Activated CD8-positive, alpha-beta memory T cell treated with anti-CD3 and anti-CD28 coated beads, Interleukin-2, amount 10 ng/mL, durations not matched to agents 7 days and 5 days (primary cell): Measurements from ENCODE around the gene RAB3GAP1. TPM values are rescaled to one million over a fixed set of nuclear protein-coding genes. Genes with fewer than 3 reads are reported as not detected.

ENCODE experiments used
- ATAC-seq: fragments of 150-1000 bp; cut with Tn5 transposase; one replicate; pipeline ENCODE4 v1.10.0; 2021; ENCODE audit warnings: moderate library complexity
- CTCF ChIA-PET: fragments of 350-600 bp; sonication (Branson Sonifier 250); formaldehyde crosslinking; loops from one replicate; lab custom pipeline; 2021; ENCODE audit warnings: antibody characterized with exemption; lab: Charles Lee
- DNase-seq: peaks from one replicate; pipeline ENCODE4 v3.0.0-alpha.2; 2020
- H3K27ac Mint-ChIP-seq: one replicate; pipeline ENCODE4 v1.8.0; 2021; ENCODE audit warnings: mild to moderate bottlenecking, mixed read lengths
- H3K27me3 Mint-ChIP-seq: one replicate; pipeline ENCODE4 v1.8.0; 2021; ENCODE audit warnings: mixed read lengths
- H3K36me3 Mint-ChIP-seq: one replicate; pipeline ENCODE4 v1.8.0; 2021; ENCODE audit warnings: mild to moderate bottlenecking, mixed read lengths
- H3K4me1 Mint-ChIP-seq: one replicate; pipeline ENCODE4 v1.8.0; 2021; ENCODE audit warnings: mixed read lengths
- H3K4me3 Mint-ChIP-seq: one replicate; pipeline ENCODE4 v1.8.0; 2021; ENCODE audit warnings: mild to moderate bottlenecking, moderate library complexity, mixed read lengths
- H3K9me3 Mint-ChIP-seq: one replicate; pipeline ENCODE4 v1.8.0; 2022; ENCODE audit warnings: low read depth, mixed read lengths
- total RNA-seq, 2 experiments: library from RNA; stranded (reverse); gene quantifications; one replicate each; pipeline ENCODE4 v1.2.3, GENCODE V29; 2021

The RAB3GAP1 gene
- 10 to 100 TPM; 13.9 to 33.2 TPM for total RNA-seq

- Mint-ChIP-seq H3K9me3 (no peaks in the 10 kb centered on the region), H3K36me3 (peaks cover 19% of the 10 kb centered on the region), H3K27me3 (peaks cover 5% of the 10 kb centered on the region), H3K4me1 (peaks cover 41% of the 10 kb centered on the region), H3K4me3 (peak within 1 kb of the TSS; percentile 91), H3K27ac (peak within 1 kb of the TSS; percentile 99)
- CTCF ChIA-PET, result no interaction called here
- peak; percentile 84 for ATAC-seq
- DNase-seq, result peak; percentile 96
These were observed at the start of gene RAB3GAP1 for GRCh38 chr2:135052042-135052876. TSS of gene RAB3GAP1 (plus strand) at chr2:135052292. CDS start at chr2:135052308, 16 bp downstream.

- H3K9me3 Mint-ChIP-seq, result no peaks in the 10 kb centered on the region
- H3K4me3 Mint-ChIP-seq, result no peak overlapping the region
- ATAC-seq, result no peak
- CTCF ChIA-PET, result interaction anchor here (1.2 to 6.8 kb wide), 4 partner anchors 40 to 707 kb away, joined by 3 to 71 read pairs (median 12); no protein-coding TSS in a partner anchor
- H3K27me3 Mint-ChIP-seq, result peaks cover 32% of the 10 kb centered on the region
- H3K4me1 Mint-ChIP-seq, result peaks cover 5% of the 10 kb centered on the region
- no peaks in the 10 kb centered on the region for H3K36me3 Mint-ChIP-seq
- DNase-seq, result no peak
- H3K27ac Mint-ChIP-seq, result no peak overlapping the region
These were observed 49.3 kb upstream of the RAB3GAP1 start for GRCh38 chr2:135002836-135003235.

GRCh38 chr2:135004005-135004746 is 47.9 kb upstream of the RAB3GAP1 start:
- CTCF ChIA-PET, result interaction anchor here (0.7 to 6.8 kb wide), 36 partner anchors 10 to 793 kb away, joined by 3 to 71 read pairs (median 4); partner anchors contain the start of genes R3HDM1 and ZRANB3
- H3K27ac Mint-ChIP-seq, result no peak overlapping the region
- peak; percentile 75 for DNase-seq
- H3K36me3 Mint-ChIP-seq, result no peaks in the 10 kb centered on the region
- peaks cover 5% of the 10 kb centered on the region for H3K4me1 Mint-ChIP-seq
- peaks cover 30% of the 10 kb centered on the region for H3K27me3 Mint-ChIP-seq
- no peaks in the 10 kb centered on the region for H3K9me3 Mint-ChIP-seq
- ATAC-seq, result peak; percentile 99
- H3K4me3 Mint-ChIP-seq, result no peak overlapping the region

DNA sequence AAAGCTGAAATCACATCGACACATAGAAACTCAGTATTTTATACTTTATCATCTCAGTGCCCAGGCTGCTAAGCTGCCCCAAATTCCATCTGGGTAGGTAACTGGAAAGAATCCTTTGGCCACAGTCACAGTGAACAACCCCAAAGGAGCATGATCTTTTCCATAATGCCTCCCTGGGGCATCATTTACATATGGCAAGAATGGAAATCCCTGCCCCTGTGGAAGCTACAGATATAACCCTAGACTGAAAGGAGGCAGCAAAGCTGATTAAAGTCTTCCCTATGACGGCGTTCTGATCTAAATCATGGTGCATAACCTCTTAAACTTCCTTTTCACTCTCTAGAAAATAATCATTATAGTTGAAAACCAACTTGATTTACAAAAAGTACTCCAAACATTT is 46.3 kb upstream of the RAB3GAP1 start:
- Mint-ChIP-seq H3K9me3 (no peaks in the 10 kb centered on the region), H3K27ac (no peak overlapping the region), H3K27me3 (peaks cover 28% of the 10 kb centered on the region), H3K36me3 (no peaks in the 10 kb centered on the region), H3K4me3 (no peak overlapping the region), H3K4me1 (peaks cover 14% of the 10 kb centered on the region)
- DNase-seq (no peak), ATAC-seq (no peak)
- CTCF ChIA-PET, result interaction anchor here (0.5 to 6.8 kb wide), 4 partner anchors 108 to 1379 kb away, joined by 3 to 71 read pairs (median 12); no protein-coding TSS in a partner anchor

GRCh38 chr2:135009339-135009738 is 42.8 kb upstream of the RAB3GAP1 start:
- H3K9me3 Mint-ChIP-seq, result no peaks in the 10 kb centered on the region
- no peaks in the 10 kb centered on the region for H3K36me3 Mint-ChIP-seq
- no peak overlapping the region for H3K27ac Mint-ChIP-seq
- DNase-seq, result no peak
- H3K4me1 Mint-ChIP-seq, result peaks cover 12% of the 10 kb centered on the region
- CTCF ChIA-PET, result interaction anchor here (1.1 to 2.3 kb wide), 2 partner anchors 33 to 700 kb away, joined by 3 to 9 read pairs; no protein-coding TSS in a partner anchor
- H3K27me3 Mint-ChIP-seq, result peaks cover 31% of the 10 kb centered on the region
- no peak overlapping the region for H3K4me3 Mint-ChIP-seq
- ATAC-seq, result no peak

DNA sequence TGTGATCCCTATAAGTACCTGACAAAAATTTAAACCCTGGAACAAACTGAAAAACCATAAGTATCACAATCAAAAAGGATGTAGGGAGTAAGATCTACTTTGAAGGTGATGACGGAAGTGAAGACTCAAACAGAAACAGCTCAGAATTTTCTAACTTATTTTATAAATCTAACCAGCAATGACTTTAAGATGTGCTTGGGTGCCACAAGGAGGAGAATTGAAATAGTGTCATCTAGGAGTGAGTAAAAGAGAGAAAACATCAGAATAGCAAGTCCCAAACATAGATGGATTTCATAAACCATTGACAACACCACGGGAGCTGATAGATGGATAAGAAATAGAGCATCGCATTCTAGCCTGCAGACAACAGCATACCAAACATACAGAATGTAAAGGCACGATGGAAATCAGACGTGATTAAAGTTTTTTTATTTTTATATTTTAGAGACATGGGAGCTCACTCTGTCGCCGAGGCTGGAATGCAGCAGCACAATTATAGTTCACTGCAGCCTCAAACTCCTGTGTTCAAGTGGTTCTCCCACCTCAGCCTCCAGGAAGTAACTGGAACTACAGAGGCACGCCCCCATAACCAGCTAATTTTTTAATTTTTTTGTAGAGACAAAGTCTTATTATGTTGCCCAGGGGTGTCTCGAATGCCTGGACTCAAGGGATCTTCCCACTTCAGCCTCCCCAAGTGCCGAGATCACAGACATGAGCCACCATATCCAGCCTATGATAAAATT is 41.7 kb upstream of the RAB3GAP1 start:
- peak overlapping the region; percentile 1 for H3K27ac Mint-ChIP-seq
- peaks cover 11% of the 10 kb centered on the region for H3K4me1 Mint-ChIP-seq
- H3K9me3 Mint-ChIP-seq, result no peaks in the 10 kb centered on the region
- H3K4me3 Mint-ChIP-seq, result no peak overlapping the region
- H3K36me3 Mint-ChIP-seq, result no peaks in the 10 kb centered on the region
- H3K27me3 Mint-ChIP-seq, result peaks cover 28% of the 10 kb centered on the region
- CTCF ChIA-PET, result interaction anchor here (1.1 to 2.3 kb wide), 3 partner anchors 32 to 699 kb away, joined by 3 to 9 read pairs (median 3); no protein-coding TSS in a partner anchor
- ATAC-seq (no peak), DNase-seq (no peak)

- H3K4me3 Mint-ChIP-seq, result no peak overlapping the region
- no peaks in the 10 kb centered on the region for H3K9me3 Mint-ChIP-seq
- no peak overlapping the region for H3K27ac Mint-ChIP-seq
- ATAC-seq (no peak), DNase-seq (no peak)
- H3K4me1 Mint-ChIP-seq, result peaks cover 11% of the 10 kb centered on the region
- H3K36me3 Mint-ChIP-seq, result no peaks in the 10 kb centered on the region
- CTCF ChIA-PET, result no interaction called here
- H3K27me3 Mint-ChIP-seq, result peaks cover 15% of the 10 kb centered on the region
These were observed 40.5 kb upstream of the RAB3GAP1 start for GRCh38 chr2:135011633-135012032.

- DNase-seq (no peak), ATAC-seq (no peak)
- CTCF ChIA-PET, result no interaction called here
- Mint-ChIP-seq H3K27ac (no peak overlapping the region), H3K36me3 (peaks cover 5% of the 10 kb centered on the region), H3K4me3 (no peak overlapping the region), H3K9me3 (peaks cover 3% of the 10 kb centered on the region), H3K27me3 (peaks cover under 1% of the 10 kb centered on the region), H3K4me1 (peaks cover 12% of the 10 kb centered on the region)
These were observed 30.5 kb upstream of the RAB3GAP1 start for GRCh38 chr2:135021618-135022017.

GRCh38 chr2:135022952-135023880 is 28.9 kb upstream of the RAB3GAP1 start:
- H3K36me3 Mint-ChIP-seq, result peaks cover 5% of the 10 kb centered on the region
- no peak for DNase-seq
- peaks cover 3% of the 10 kb centered on the region for H3K9me3 Mint-ChIP-seq
- peaks cover 12% of the 10 kb centered on the region for H3K4me1 Mint-ChIP-seq
- CTCF ChIA-PET, result interaction anchor here (1.8 kb wide), 1 partner anchor 19 kb away, joined by 8 read pairs; no protein-coding TSS in a partner anchor
- no peak overlapping the region for H3K27ac Mint-ChIP-seq
- no peak for ATAC-seq
- H3K27me3 Mint-ChIP-seq, result peaks cover 2% of the 10 kb centered on the region
- H3K4me3 Mint-ChIP-seq, result no peak overlapping the region

- Mint-ChIP-seq H3K27ac (no peak overlapping the region), H3K9me3 (peaks cover 3% of the 10 kb centered on the region), H3K36me3 (peaks cover 5% of the 10 kb centered on the region), H3K27me3 (peaks cover 2% of the 10 kb centered on the region), H3K4me3 (peak overlapping the region; percentile 35), H3K4me1 (peaks cover 12% of the 10 kb centered on the region)
- DNase-seq (no peak), ATAC-seq (no peak)
- CTCF ChIA-PET, result interaction anchor here (1.8 kb wide), 1 partner anchor 20 kb away, joined by 8 read pairs; no protein-coding TSS in a partner anchor
These were observed 28.1 kb upstream of the RAB3GAP1 start for GRCh38 chr2:135023886-135024485.

GRCh38 chr2:135029481-135030134 is 22.5 kb upstream of the RAB3GAP1 start:
- H3K4me3 Mint-ChIP-seq, result no peak overlapping the region
- H3K27ac Mint-ChIP-seq, result no peak overlapping the region
- H3K36me3 Mint-ChIP-seq, result no peaks in the 10 kb centered on the region
- peaks cover 5% of the 10 kb centered on the region for H3K27me3 Mint-ChIP-seq
- no peaks in the 10 kb centered on the region for H3K4me1 Mint-ChIP-seq
- no peak for DNase-seq
- no peak for ATAC-seq
- CTCF ChIA-PET, result no interaction called here
- peaks cover 3% of the 10 kb centered on the region for H3K9me3 Mint-ChIP-seq
